OCI-LY1 (cell line): ENCODE results near the gene KBTBD6.

Experiments used
- H2AFZ ChIP-seq: fragments of 200-600 bp; sonication (generic), shearing (Covaris generic); 2 replicates; pipeline ENCODE4 v1.6.0; 2014; ENCODE audit warnings: antibody characterized with exemption, mild to moderate bottlenecking, low read length
- H3F3A ChIP-seq: fragments of 200-600 bp; sonication (generic), shearing (Covaris generic); 2 replicates; pipeline ENCODE4 v1.6.0; 2014; ENCODE audit warnings: mild to moderate bottlenecking, antibody characterized with exemption, low read length, moderate library complexity; ENCODE audit not compliant: insufficient read depth
- H3K27ac ChIP-seq: fragments of 200-600 bp; sonication (generic); 2 replicates; pipeline ENCODE4 v1.5.1; 2014; ENCODE audit warnings: low read length, mixed run types, mild to moderate bottlenecking, low read depth; ENCODE audit not compliant: poor library complexity, severe bottlenecking
- H3K27me3 ChIP-seq: fragments of 200-600 bp; sonication (generic); 2 replicates; pipeline ENCODE4 v1.6.0; 2014; ENCODE audit warnings: antibody characterized with exemption, mild to moderate bottlenecking, low read length, moderate library complexity; ENCODE audit not compliant: insufficient read depth
- H3K36me3 ChIP-seq: fragments of 200-600 bp; sonication (generic); 2 replicates; pipeline ENCODE4 v1.6.1; 2014; ENCODE audit warnings: mild to moderate bottlenecking, antibody characterized with exemption, low read length, moderate library complexity, mixed read lengths; ENCODE audit not compliant: insufficient read depth
- H3K4me1 ChIP-seq: fragments of 200-600 bp; sonication (generic); 2 replicates; pipeline ENCODE4 v1.5.1; 2014; ENCODE audit warnings: mild to moderate bottlenecking, low read length, moderate library complexity; ENCODE audit not compliant: insufficient read depth, severe bottlenecking
- H3K4me2 ChIP-seq: fragments of 200-600 bp; sonication (generic), shearing (Covaris generic); 2 replicates; pipeline ENCODE4 v1.6.1; 2014; ENCODE audit warnings: low read length
- H3K4me3 ChIP-seq: fragments of 200-600 bp; sonication (generic); 2 replicates; pipeline ENCODE4 v1.5.1; 2014; ENCODE audit warnings: low read length, low read depth, mild to moderate bottlenecking, mixed read lengths; ENCODE audit not compliant: poor library complexity, severe bottlenecking
- H3K79me2 ChIP-seq: fragments of 200-600 bp; shearing (Covaris generic); 2 replicates; pipeline ENCODE4 v1.6.1; 2016; ENCODE audit warnings: mixed run types, low read length, mixed read lengths; ENCODE audit not compliant: insufficient read depth
- H3K9ac ChIP-seq: fragments of 200-600 bp; sonication (generic), shearing (Covaris generic); 2 replicates; pipeline ENCODE4 v1.6.1; 2014; ENCODE audit warnings: mild to moderate bottlenecking, low read length, mixed read lengths
- H3K9me2 ChIP-seq: fragments of 200-600 bp; sonication (generic), shearing (Covaris generic); 2 replicates; pipeline ENCODE4 v1.6.1; 2014; ENCODE audit warnings: low read depth, mild to moderate bottlenecking, low read length, mixed read lengths
- H3K9me3 ChIP-seq: fragments of 200-600 bp; shearing (Covaris generic); 2 replicates; pipeline ENCODE4 v1.6.1; 2014; ENCODE audit warnings: low read length, mixed read lengths
- H4K20me1 ChIP-seq: fragments of 200-600 bp; sonication (generic), shearing (Covaris generic); 2 replicates; pipeline ENCODE4 v1.6.0; 2016; ENCODE audit warnings: mild to moderate bottlenecking, low read length; ENCODE audit not compliant: insufficient read depth
- EZH2 ChIP-seq: fragments of 200-600 bp; sonication (generic), shearing (Covaris generic); IDR thresholded peaks from 2 replicates; pipeline ENCODE4 v1.8.0; 2017; ENCODE audit warnings: borderline replicate concordance, mixed run types, mild to moderate bottlenecking, antibody characterized with exemption, low read length, moderate library complexity, mixed read lengths
- TF ChIP-seq, protein P1 (sequence below): fragments of 200-600 bp; sonication (generic), shearing (Covaris generic); IDR thresholded peaks from 2 replicates; pipeline ENCODE4 v1.5.1; 2017; ENCODE audit warnings: mild to moderate bottlenecking, antibody characterized with exemption, low read length, moderate library complexity, mixed read lengths

Gene KBTBD6

GRCh38 chr13:41159174-41159573, 26.6 kb upstream of the KBTBD6 start:
- Histone ChIP-seq H3K9me3 (no peaks in the 10 kb centered on the region), H3K36me3 (no peaks in the 10 kb centered on the region), H3K9me2 (no peaks in the 10 kb centered on the region), H3F3A (no peaks in the 10 kb centered on the region), H4K20me1 (no peaks in the 10 kb centered on the region), H3K4me3 (no peak overlapping the region), H3K9ac (no peak overlapping the region), H3K4me1 (no peaks in the 10 kb centered on the region), H3K4me2 (no peak overlapping the region), H3K27me3 (no peaks in the 10 kb centered on the region), H3K79me2 (no peaks in the 10 kb centered on the region), H3K27ac (no peak overlapping the region), H2AFZ (no peak overlapping the region)
- TF ChIP-seq, protein P1, sequence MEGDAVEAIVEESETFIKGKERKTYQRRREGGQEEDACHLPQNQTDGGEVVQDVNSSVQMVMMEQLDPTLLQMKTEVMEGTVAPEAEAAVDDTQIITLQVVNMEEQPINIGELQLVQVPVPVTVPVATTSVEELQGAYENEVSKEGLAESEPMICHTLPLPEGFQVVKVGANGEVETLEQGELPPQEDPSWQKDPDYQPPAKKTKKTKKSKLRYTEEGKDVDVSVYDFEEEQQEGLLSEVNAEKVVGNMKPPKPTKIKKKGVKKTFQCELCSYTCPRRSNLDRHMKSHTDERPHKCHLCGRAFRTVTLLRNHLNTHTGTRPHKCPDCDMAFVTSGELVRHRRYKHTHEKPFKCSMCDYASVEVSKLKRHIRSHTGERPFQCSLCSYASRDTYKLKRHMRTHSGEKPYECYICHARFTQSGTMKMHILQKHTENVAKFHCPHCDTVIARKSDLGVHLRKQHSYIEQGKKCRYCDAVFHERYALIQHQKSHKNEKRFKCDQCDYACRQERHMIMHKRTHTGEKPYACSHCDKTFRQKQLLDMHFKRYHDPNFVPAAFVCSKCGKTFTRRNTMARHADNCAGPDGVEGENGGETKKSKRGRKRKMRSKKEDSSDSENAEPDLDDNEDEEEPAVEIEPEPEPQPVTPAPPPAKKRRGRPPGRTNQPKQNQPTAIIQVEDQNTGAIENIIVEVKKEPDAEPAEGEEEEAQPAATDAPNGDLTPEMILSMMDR = no peak
- no peak for TF ChIP-seq EZH2

- peaks cover 5% of the 10 kb centered on the region; the same call in 1 of the 2 replicates for H3K9me3 ChIP-seq
- no peaks in the 10 kb centered on the region for H3K4me1 ChIP-seq
- no peaks in the 10 kb centered on the region for H3K36me3 ChIP-seq
- H3K4me3 ChIP-seq = no peak overlapping the region
- no peaks in the 10 kb centered on the region for H3K27me3 ChIP-seq
- H3K27ac ChIP-seq = no peak overlapping the region
- H3K4me2 ChIP-seq = no peak overlapping the region
- no peaks in the 10 kb centered on the region for H3K9me2 ChIP-seq
- H3K9ac ChIP-seq = no peak overlapping the region
- H4K20me1 ChIP-seq = no peaks in the 10 kb centered on the region
- H3F3A ChIP-seq = no peaks in the 10 kb centered on the region
- TF ChIP-seq EZH2 = no peak
- TF ChIP-seq, protein P1 = no peak
- H3K79me2 ChIP-seq = no peaks in the 10 kb centered on the region
- H2AFZ ChIP-seq = no peak overlapping the region
Measured at GRCh38 chr13:41157048-41157717, 24.6 kb upstream of the KBTBD6 start.

GRCh38 chr13:41156620-41157019, 24.0 kb upstream of the KBTBD6 start:
- Histone ChIP-seq H3K27ac (no peak overlapping the region), H3K36me3 (no peaks in the 10 kb centered on the region), H3K4me2 (no peak overlapping the region), H3K4me1 (no peaks in the 10 kb centered on the region), H2AFZ (no peak overlapping the region), H3K27me3 (no peaks in the 10 kb centered on the region), H3K9ac (no peak overlapping the region), H4K20me1 (no peaks in the 10 kb centered on the region), H3K9me2 (no peaks in the 10 kb centered on the region), H3K9me3 (peaks cover 9% of the 10 kb centered on the region; the same call in 1 of the 2 replicates), H3K79me2 (no peaks in the 10 kb centered on the region), H3K4me3 (no peak overlapping the region), H3F3A (no peaks in the 10 kb centered on the region)
- no peak for TF ChIP-seq EZH2
- TF ChIP-seq, protein P1 = no peak
